Bronchial epithelial cell (primary cell): ENCODE measurements around the gene TF. TPM values are rescaled to one million over a fixed set of nuclear protein-coding genes. Genes with fewer than 3 reads are reported as not detected.

ENCODE experiments used
- DNase-seq: peaks from one replicate; pipeline ENCODE4 v3.0.0-alpha.2; 2010; ENCODE audit warnings: low read depth
- FAIRE-seq: peaks from 2 replicates; lab custom pipeline; 2011; peaks lifted over from hg19 to GRCh38; lab: Jason Lieb, UNC
- H3K27me3 ChIP-seq: 2 replicates; pipeline ENCODE4 v1.5.1; 2011; ENCODE audit warnings: low read length; ENCODE audit not compliant: control insufficient read depth, insufficient read depth
- H3K36me3 ChIP-seq: 2 replicates; pipeline ENCODE4 v1.5.1; 2011; ENCODE audit warnings: low read length; ENCODE audit not compliant: control insufficient read depth, insufficient read depth
- H3K4me3 ChIP-seq: 2 replicates; pipeline ENCODE4 v1.5.1; 2011; ENCODE audit warnings: mild to moderate bottlenecking, low read depth, low read length, control low read depth
- CTCF ChIP-seq: IDR thresholded peaks from 2 replicates; pipeline ENCODE4 v1.5.1; 2011; ENCODE audit warnings: mild to moderate bottlenecking, moderate library complexity, low read length, control low read depth, inconsistent platforms; ENCODE audit not compliant: insufficient read depth, severe bottlenecking
- total RNA-seq: library from RNA; depleted of rRNA; stranded (reverse); fragments of >200 nt; gene quantifications from 2 replicates; pipeline ENCODE4 v1.2.1, GENCODE V29; 2014

The TF gene
- total RNA-seq, 1 donor from 2014 or later, result under 0.01 TPM

DNA sequence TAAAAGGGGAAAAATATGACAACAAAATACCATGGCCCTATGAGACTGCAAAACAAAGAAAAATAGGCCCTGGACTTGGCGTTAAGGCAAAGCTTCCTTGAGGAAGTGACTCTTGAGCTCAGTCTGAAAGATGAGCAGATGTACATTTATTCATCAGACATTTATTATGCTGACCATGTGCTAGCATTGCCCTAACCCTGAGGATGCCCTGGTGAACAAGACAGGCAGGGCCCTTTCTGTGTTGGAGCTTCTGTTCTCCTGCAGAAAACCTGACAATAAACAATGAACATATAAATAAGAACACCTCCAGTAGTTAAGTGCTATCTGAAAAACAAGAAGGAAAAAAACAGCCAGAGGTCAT is 12.4 kb downstream of the TF start:
- no peak overlapping the region for H3K4me3 ChIP-seq
- no peak for DNase-seq
- no peaks in the 10 kb centered on the region for H3K36me3 ChIP-seq
- no peak for TF ChIP-seq CTCF
- FAIRE-seq, result no peak
- no peaks in the 10 kb centered on the region for H3K27me3 ChIP-seq

DNA sequence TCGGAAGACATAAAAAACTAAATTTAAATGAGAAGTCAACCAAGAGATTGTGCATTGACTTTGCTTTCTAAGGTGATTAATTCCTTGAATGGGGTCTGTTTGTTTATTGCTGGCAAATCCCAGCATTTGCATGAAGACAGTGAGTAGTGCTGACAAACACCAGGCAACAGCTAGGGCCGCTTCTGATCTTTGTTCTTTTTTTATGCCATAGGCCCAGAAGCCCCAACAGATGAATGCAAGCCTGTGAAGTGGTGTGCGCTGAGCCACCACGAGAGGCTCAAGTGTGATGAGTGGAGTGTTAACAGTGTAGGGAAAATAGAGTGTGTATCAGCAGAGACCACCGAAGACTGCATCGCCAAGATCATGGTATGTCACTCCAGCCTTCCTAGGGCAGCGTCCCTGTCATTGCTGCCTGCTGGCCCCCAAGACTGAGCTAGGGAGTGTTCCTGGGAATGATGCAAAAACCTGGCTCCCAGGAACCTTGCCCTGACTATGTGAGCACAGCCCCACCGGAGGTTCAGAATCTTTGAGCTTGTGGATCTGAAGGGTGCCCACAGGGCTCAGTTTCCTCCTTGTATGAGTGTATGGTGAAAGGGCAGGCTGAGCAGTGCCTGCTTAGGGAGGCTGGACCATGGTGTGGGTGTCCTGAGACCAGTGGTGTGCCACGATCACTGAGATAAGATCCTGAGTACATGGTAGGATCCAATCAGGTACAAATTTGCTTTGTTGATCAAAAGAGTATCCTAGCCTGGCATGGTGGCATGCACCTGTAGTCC is 13.0 kb downstream of the TF start:
- no peak for FAIRE-seq
- no peak for TF ChIP-seq CTCF
- Histone ChIP-seq H3K27me3 (no peaks in the 10 kb centered on the region), H3K4me3 (no peak overlapping the region), H3K36me3 (no peaks in the 10 kb centered on the region)
- no peak for DNase-seq

DNA sequence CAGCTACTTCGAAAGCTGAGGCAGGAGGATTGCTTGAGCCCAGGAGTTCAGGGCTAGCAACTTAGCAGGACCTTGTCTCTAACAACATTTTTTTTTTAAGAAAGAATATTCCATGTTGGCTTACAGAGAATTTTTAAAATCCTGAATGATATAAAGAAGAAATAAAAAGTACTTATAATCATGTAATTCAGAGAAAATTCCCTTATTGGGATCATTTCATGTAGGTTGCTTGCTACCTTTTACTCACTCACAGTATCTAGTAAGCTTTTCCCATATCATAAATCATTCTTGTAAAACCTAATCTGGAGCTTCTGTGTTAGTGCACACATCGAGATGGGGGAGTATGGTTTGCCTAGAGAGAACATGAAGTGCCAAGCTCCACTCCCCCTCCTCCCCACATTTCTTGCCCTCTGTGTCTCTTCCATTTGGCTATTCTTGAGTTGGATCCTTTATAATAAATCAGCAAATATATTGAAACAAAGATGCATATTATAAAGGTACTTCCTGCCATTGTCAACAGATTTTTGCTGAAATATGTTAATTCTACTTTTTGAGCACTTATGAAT is 13.6 kb downstream of the TF start:
- H3K27me3 ChIP-seq, result no peaks in the 10 kb centered on the region
- no peak for DNase-seq
- no peaks in the 10 kb centered on the region for H3K36me3 ChIP-seq
- no peak overlapping the region for H3K4me3 ChIP-seq
- TF ChIP-seq CTCF, result no peak
- FAIRE-seq, result no peak

GRCh38 chr3:133760916-133761315 is 14.7 kb downstream of the TF start:
- Histone ChIP-seq H3K36me3 (no peaks in the 10 kb centered on the region), H3K4me3 (no peak overlapping the region), H3K27me3 (no peaks in the 10 kb centered on the region)
- no peak for TF ChIP-seq CTCF
- FAIRE-seq, result no peak
- DNase-seq, result no peak

DNA sequence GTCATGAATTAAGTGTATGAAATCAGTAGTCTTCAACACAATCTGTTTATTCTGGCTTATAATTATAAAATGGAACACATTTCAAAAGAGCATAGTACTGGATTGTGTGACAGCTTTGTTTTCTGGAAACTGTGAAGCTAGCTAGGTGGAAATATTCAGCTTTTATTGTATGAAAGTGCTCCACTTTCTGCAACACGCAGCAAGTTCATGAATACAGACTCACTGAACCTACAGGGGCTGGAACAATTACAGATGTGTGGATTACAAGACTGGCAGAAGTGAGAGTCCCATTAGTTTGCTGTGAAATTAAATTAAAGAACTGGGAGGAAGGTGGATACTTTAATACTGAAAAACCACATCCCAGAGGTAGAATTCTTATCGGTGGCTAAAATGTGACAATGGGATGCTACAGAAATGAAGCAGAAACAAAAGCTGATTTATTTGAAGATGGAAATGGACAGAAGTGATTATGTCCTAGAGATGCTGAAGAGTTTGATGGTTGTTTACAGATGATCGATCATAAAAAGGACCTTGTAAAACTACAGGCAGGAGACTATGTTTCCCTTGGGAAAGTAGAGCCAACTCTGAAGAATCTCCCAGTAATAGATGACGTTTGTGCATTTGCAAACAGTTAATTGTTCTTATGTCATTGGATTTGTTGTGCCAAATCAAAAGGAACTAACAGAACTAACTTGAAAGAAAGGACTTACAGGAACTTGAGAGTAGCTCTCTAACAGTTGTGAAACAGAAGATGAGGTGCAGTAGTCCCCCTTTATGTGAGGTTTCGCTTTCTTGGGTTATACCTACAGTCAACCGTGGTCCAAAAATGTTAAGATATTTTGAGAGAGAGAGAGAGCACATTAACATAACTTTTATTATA is 15.7 kb downstream of the TF start:
- no peak for TF ChIP-seq CTCF
- no peaks in the 10 kb centered on the region for H3K36me3 ChIP-seq
- no peak for FAIRE-seq
- H3K4me3 ChIP-seq, result no peak overlapping the region
- H3K27me3 ChIP-seq, result no peaks in the 10 kb centered on the region
- no peak for DNase-seq
